ENCODE data around the gene EHD1.

EHD1 gene

GRCh38 chr11:64836448-64837072 is 41.9 kb downstream of the EHD1 start:
- ChIA-PET POLR2A (ENCODE audit: low non-redundant PET) (interaction anchor here (0.5 kb wide), 1 partner anchor 559 kb away, joined by 3 read pairs; no protein-coding TSS in a partner anchor), CTCF (no interaction called here)
- H3K27ac ChIP-seq: peak overlapping the region; percentile 99
- TF ChIP-seq CTCF (conservative IDR thresholded peaks at IDR 0.05; ENCODE audit: low read depth): no peak
- DNase-seq (ENCODE audit: low spot score): no peak

- peak overlapping the region; percentile 99 for H3K27ac ChIP-seq
- ChIA-PET CTCF (interaction anchor here (0.6 to 0.7 kb wide), 3 partner anchors 32 to 58 kb away, joined by 3 to 4 read pairs (median 3); no protein-coding TSS in a partner anchor), POLR2A (ENCODE audit: low non-redundant PET) (interaction anchor here (0.5 kb wide), 1 partner anchor 558 kb away, joined by 3 read pairs; no protein-coding TSS in a partner anchor)
- TF ChIP-seq CTCF (conservative IDR thresholded peaks at IDR 0.05; ENCODE audit: low read depth): no peak
- DNase-seq (ENCODE audit: low spot score): no peak
Observed at GRCh38 chr11:64835616-64836447, 42.6 kb downstream of the EHD1 start.

- ChIA-PET POLR2A (ENCODE audit: low non-redundant PET) (no interaction called here), CTCF (interaction anchor here (0.6 to 0.7 kb wide), 2 partner anchors 31 to 40 kb away, joined by 3 to 4 read pairs; no protein-coding TSS in a partner anchor)
- TF ChIP-seq CTCF (conservative IDR thresholded peaks at IDR 0.05; ENCODE audit: low read depth): no peak
- DNase-seq (ENCODE audit: low spot score): peak; percentile 90
- peak overlapping the region; percentile 99 for H3K27ac ChIP-seq
Observed at GRCh38 chr11:64834723-64835615, 43.5 kb downstream of the EHD1 start.

- ChIA-PET POLR2A (ENCODE audit: low non-redundant PET) (no interaction called here), CTCF (no interaction called here)
- DNase-seq (ENCODE audit: low spot score): no peak
- peak overlapping the region; percentile 99 for H3K27ac ChIP-seq
- TF ChIP-seq CTCF (conservative IDR thresholded peaks at IDR 0.05; ENCODE audit: low read depth): no peak
Observed at GRCh38 chr11:64834031-64834722, 44.2 kb downstream of the EHD1 start.

- peak overlapping the region; percentile 99 for H3K27ac ChIP-seq
- no peak for DNase-seq (ENCODE audit: low spot score)
- TF ChIP-seq CTCF (conservative IDR thresholded peaks at IDR 0.05; ENCODE audit: low read depth): no peak
- ChIA-PET CTCF (no interaction called here), POLR2A (ENCODE audit: low non-redundant PET) (interaction anchor here (0.7 kb wide), 1 partner anchor 99 kb away, joined by 3 read pairs; no protein-coding TSS in a partner anchor)
Observed at GRCh38 chr11:64833509-64833908, 44.9 kb downstream of the EHD1 start.
